HG03469 (cell line): Measurements from ENCODE around the gene ENO2.
"Not testable (repeated sequence)": the region's sequence is repeated elsewhere in the genome, so short reads cannot be mapped to it uniquely, and the experiment has no call there.

Experiments
- ATAC-seq: cut with Tn5 transposase; IDR thresholded peaks from one replicate; pipeline ENCODE4 v1.9.1; 2021; ENCODE audit warnings: mild to moderate bottlenecking, moderate library complexity, moderate number of reproducible peaks; ENCODE audit not compliant: unreplicated experiment

The ENO2 gene

GRCh38 chr12:6914246-6914946 is at the start of gene ENO2:
Gene ENO2 (plus strand): TSS chr12:6914580. CDS start chr12:6915833, 1,253 bp downstream.
- ATAC-seq = no peak

- not testable (repeated sequence) for ATAC-seq
Measured at GRCh38 chr12:6865307-6865706, 49.1 kb upstream of the ENO2 start.

GRCh38 chr12:6866163-6866919 is 48.0 kb upstream of the ENO2 start:
- ATAC-seq = no peak

GRCh38 chr12:6866920-6867412 is 47.4 kb upstream of the ENO2 start:
- peak; percentile 11 for ATAC-seq

- ATAC-seq = peak; percentile 34
Measured at GRCh38 chr12:6867413-6868210, 46.8 kb upstream of the ENO2 start, which contains the start of gene TPI1. Gene TPI1 (plus strand): TSS chr12:6867531. CDS start chr12:6867567, 36 bp downstream.

- ATAC-seq = no peak
Measured at GRCh38 chr12:6868211-6869048, 46.0 kb upstream of the ENO2 start.

- ATAC-seq = no peak
Measured at GRCh38 chr12:6869049-6870021, 45.0 kb upstream of the ENO2 start.

GRCh38 chr12:6870304-6870703 is 44.1 kb upstream of the ENO2 start:
- not testable (repeated sequence) for ATAC-seq

- ATAC-seq = no peak
Measured at GRCh38 chr12:6871052-6871957, 43.1 kb upstream of the ENO2 start.

GRCh38 chr12:6872073-6873048 is 42.0 kb upstream of the ENO2 start:
- peak; percentile 24 for ATAC-seq

- ATAC-seq = peak; percentile 53
Measured at GRCh38 chr12:6873094-6874014, 41.0 kb upstream of the ENO2 start, which contains the start of gene SPSB2. Gene SPSB2 (minus strand): TSS chr12:6873303. CDS start chr12:6872901, 402 bp downstream.

GRCh38 chr12:6874015-6874368 is 40.4 kb upstream of the ENO2 start:
- not testable (repeated sequence) for ATAC-seq

GRCh38 chr12:6879824-6880223 is 34.6 kb upstream of the ENO2 start:
- ATAC-seq = not testable (repeated sequence)

GRCh38 chr12:6883252-6883651 is 31.1 kb upstream of the ENO2 start:
- no peak for ATAC-seq

- ATAC-seq = no peak
Measured at GRCh38 chr12:6883683-6884082, 30.7 kb upstream of the ENO2 start.

- ATAC-seq = no peak
Measured at GRCh38 chr12:6884539-6884938, 29.8 kb upstream of the ENO2 start.
